Neural progenitor cell (in vitro differentiated cells): Measurements from ENCODE around the gene TACC3. TPM values are rescaled to one million over a fixed set of nuclear protein-coding genes. Genes with fewer than 3 reads are reported as not detected.

Source experiments
- DNase-seq: peaks from one replicate; pipeline ENCODE4 v3.0.0-alpha.2; 2016; ENCODE audit warnings: low spot score
- H2AFZ ChIP-seq: fragments of 200-600 bp; sonication (generic); replicated peaks from 2 replicates; pipeline ENCODE4 v1.6.1; 2016; ENCODE audit warnings: antibody characterized with exemption
- H3F3A ChIP-seq: fragments of 200-600 bp; sonication (generic); 2 replicates; pipeline ENCODE4 v1.6.1; 2016; ENCODE audit warnings: antibody characterized with exemption, low read depth
- H3K27ac ChIP-seq: fragments of 200-600 bp; sonication (generic); 2 replicates; pipeline ENCODE4 v1.5.1; 2016; ENCODE audit warnings: mild to moderate bottlenecking
- H3K27me3 ChIP-seq: fragments of 200-600 bp; sonication (generic); 2 replicates; pipeline ENCODE4 v1.6.1; 2016; ENCODE audit warnings: mild to moderate bottlenecking, moderate library complexity
- H3K36me3 ChIP-seq: fragments of 200-600 bp; sonication (generic); 2 replicates; pipeline ENCODE4 v1.5.1; 2016
- H3K4me1 ChIP-seq: fragments of 200-600 bp; sonication (generic); 2 replicates; pipeline ENCODE4 v1.6.1; 2016; ENCODE audit warnings: mixed run types
- H3K4me2 ChIP-seq: fragments of 200-600 bp; sonication (generic); 2 replicates; pipeline ENCODE4 v1.6.1; 2016
- H3K4me3 ChIP-seq: fragments of 200-600 bp; sonication (generic); 2 replicates; pipeline ENCODE4 v1.5.1; 2016
- H3K79me2 ChIP-seq: fragments of 200-600 bp; sonication (generic); 2 replicates; pipeline ENCODE4 v1.6.1; 2016; ENCODE audit warnings: low read depth
- H3K9ac ChIP-seq: fragments of 200-600 bp; sonication (generic); 2 replicates; pipeline ENCODE4 v1.6.1; 2016
- H3K9me3 ChIP-seq: fragments of 200-600 bp; sonication (generic); 2 replicates; pipeline ENCODE4 v1.5.1; 2016; ENCODE audit warnings: low read depth
- H4K20me1 ChIP-seq: fragments of 200-600 bp; sonication (generic); 2 replicates; pipeline ENCODE4 v1.6.1; 2016; ENCODE audit warnings: low read depth
- H3K27ac Mint-ChIP-seq: 3 replicates; pipeline ENCODE4 v1.8.0; 2021; ENCODE audit warnings: mixed read lengths
- H3K27me3 Mint-ChIP-seq: 2 replicates; pipeline ENCODE4 v1.8.0; 2022; ENCODE audit warnings: low read depth, mild to moderate bottlenecking, inconsistent platforms, moderate library complexity, mixed read lengths; ENCODE audit not compliant: insufficient read depth
- H3K36me3 Mint-ChIP-seq: 3 replicates; pipeline ENCODE4 v1.8.0; 2021; ENCODE audit warnings: mixed read lengths
- H3K4me1 Mint-ChIP-seq: 3 replicates; pipeline ENCODE4 v1.8.0; 2021; ENCODE audit warnings: mixed read lengths
- H3K4me3 Mint-ChIP-seq: 3 replicates; pipeline ENCODE4 v1.8.0; 2021; ENCODE audit warnings: mild to moderate bottlenecking, moderate library complexity, mixed read lengths
- H3K9me3 Mint-ChIP-seq: 3 replicates; pipeline ENCODE4 v1.8.0; 2020; ENCODE audit warnings: mixed read lengths
- EZH2 ChIP-seq: fragments of 200-600 bp; sonication (generic); IDR thresholded peaks from 2 replicates; pipeline ENCODE4 v1.6.1; 2017; ENCODE audit warnings: antibody characterized with exemption, mild to moderate bottlenecking, moderate library complexity
- EZH2phosphoT487 ChIP-seq: fragments of 200-600 bp; sonication (generic); IDR thresholded peaks from 2 replicates; pipeline ENCODE4 v1.6.1; 2017; ENCODE audit warnings: antibody characterized with exemption
- total RNA-seq: library from RNA; depleted of rRNA; stranded (reverse); fragments of >200 nt; gene quantifications from 2 replicates; pipeline ENCODE4 v1.2.3, GENCODE V29; 2015; ENCODE audit warnings: low replicate concordance
- TF ChIP-seq, protein P1 (sequence below): fragments of 200-600 bp; sonication (generic); IDR thresholded peaks from 2 replicates; pipeline ENCODE4 v1.5.1; 2017; ENCODE audit warnings: antibody characterized with exemption, mild to moderate bottlenecking

TACC3 gene
- total RNA-seq, 1 donor from 2014 or later, result 68.4 TPM

DNA sequence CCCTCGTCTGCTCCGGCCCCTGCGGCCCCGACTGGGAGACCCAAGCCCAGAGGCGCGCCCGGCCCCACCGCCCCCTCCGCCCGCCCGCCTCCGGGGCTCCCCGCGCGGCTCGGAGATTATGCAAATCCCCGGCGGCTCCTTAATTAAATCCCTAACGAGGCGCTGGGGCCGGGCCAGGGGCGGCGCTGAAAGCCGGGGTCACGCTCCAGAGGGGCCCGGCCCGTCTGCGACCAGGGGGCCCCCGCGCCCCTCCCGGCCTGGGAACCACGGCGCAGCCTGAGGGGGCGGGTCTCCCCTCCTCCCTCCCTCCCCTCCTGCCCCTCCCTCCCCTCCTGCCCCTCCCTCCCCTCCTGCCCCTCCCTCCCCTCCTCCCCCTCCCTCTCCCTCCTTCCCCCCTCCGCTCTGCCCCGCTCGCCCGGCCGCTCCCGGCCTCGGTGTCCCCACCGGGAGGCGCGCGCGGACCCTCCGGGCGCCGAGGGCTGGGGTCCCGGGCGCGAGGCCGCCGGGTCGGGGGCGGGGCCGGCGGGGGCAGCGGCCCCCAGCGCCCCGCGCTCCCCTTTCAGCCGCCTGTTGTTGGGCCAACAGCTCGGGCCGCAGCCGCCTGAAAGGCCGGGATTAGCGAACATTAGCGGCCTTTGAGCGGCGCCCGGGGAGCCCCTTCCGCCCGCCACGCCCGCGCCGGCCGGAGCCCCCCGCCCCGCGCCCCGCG, 45.9 kb downstream of the TACC3 start:
- Histone ChIP-seq H3K27me3 (peaks cover 49% of the 10 kb centered on the region), H4K20me1 (peaks cover 53% of the 10 kb centered on the region), H2AFZ (no peak overlapping the region), H3K9me3 (no peaks in the 10 kb centered on the region), H3K4me1 (peaks cover 62% of the 10 kb centered on the region), H3K27ac (no peak overlapping the region), H3K79me2 (no peaks in the 10 kb centered on the region), H3K9ac (no peak overlapping the region), H3K36me3 (no peaks in the 10 kb centered on the region), H3K4me3 (peak overlapping the region; percentile 45), H3F3A (peaks cover 32% of the 10 kb centered on the region), H3K4me2 (peak overlapping the region; percentile 84)
- peaks cover 12% of the 10 kb centered on the region for H3K27me3 Mint-ChIP-seq
- no peak overlapping the region for H3K27ac Mint-ChIP-seq
- no peak overlapping the region for H3K4me3 Mint-ChIP-seq
- TF ChIP-seq, protein P1, sequence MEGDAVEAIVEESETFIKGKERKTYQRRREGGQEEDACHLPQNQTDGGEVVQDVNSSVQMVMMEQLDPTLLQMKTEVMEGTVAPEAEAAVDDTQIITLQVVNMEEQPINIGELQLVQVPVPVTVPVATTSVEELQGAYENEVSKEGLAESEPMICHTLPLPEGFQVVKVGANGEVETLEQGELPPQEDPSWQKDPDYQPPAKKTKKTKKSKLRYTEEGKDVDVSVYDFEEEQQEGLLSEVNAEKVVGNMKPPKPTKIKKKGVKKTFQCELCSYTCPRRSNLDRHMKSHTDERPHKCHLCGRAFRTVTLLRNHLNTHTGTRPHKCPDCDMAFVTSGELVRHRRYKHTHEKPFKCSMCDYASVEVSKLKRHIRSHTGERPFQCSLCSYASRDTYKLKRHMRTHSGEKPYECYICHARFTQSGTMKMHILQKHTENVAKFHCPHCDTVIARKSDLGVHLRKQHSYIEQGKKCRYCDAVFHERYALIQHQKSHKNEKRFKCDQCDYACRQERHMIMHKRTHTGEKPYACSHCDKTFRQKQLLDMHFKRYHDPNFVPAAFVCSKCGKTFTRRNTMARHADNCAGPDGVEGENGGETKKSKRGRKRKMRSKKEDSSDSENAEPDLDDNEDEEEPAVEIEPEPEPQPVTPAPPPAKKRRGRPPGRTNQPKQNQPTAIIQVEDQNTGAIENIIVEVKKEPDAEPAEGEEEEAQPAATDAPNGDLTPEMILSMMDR, result no peak
- no peak for TF ChIP-seq EZH2phosphoT487
- no peak for TF ChIP-seq EZH2
- DNase-seq, result peak; percentile 95
- H3K36me3 Mint-ChIP-seq, result no peaks in the 10 kb centered on the region
- peaks cover 24% of the 10 kb centered on the region for H3K4me1 Mint-ChIP-seq
- no peaks in the 10 kb centered on the region for H3K9me3 Mint-ChIP-seq

DNA sequence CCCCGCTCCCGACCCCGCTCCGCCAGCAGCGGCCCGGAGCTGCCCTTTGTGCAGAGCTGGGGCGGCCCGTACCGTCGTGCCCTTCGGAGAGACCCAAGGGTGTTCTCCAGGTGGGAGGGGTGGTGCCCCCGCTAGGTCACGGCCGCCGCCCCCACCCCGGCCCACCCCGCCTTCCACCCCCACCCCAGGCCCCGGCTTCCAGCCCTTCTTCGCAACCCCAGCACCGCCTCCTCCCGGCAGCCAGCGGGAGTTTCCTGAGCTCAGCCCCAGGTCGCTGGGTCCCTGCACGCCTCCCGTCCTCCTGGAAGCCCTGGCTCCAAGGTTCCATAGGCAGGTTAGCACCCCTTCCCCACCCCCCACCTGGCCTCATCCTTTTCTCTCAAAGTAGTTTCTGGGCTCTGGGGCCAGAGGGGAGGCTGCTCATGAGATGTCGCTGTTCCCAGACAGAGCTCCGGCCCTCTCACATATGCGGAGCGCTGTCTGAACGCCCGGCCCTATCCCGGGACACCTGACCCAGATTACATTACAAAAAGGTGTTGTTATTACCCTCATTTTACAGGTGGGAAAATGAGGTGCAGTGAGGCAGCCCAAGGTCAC, 46.5 kb downstream of the TACC3 start:
- peaks cover 8% of the 10 kb centered on the region for H3K27me3 Mint-ChIP-seq
- Histone ChIP-seq H2AFZ (no peak overlapping the region), H3K4me2 (peak overlapping the region; percentile 84), H3K4me1 (peaks cover 66% of the 10 kb centered on the region), H3K36me3 (no peaks in the 10 kb centered on the region), H3K79me2 (no peaks in the 10 kb centered on the region), H3F3A (peaks cover 32% of the 10 kb centered on the region), H3K27me3 (peaks cover 42% of the 10 kb centered on the region), H4K20me1 (peaks cover 53% of the 10 kb centered on the region), H3K9me3 (no peaks in the 10 kb centered on the region), H3K9ac (no peak overlapping the region), H3K27ac (no peak overlapping the region), H3K4me3 (peak overlapping the region; percentile 45)
- H3K36me3 Mint-ChIP-seq, result no peaks in the 10 kb centered on the region
- peaks cover 24% of the 10 kb centered on the region for H3K4me1 Mint-ChIP-seq
- peak overlapping the region; percentile 83 for H3K4me3 Mint-ChIP-seq
- no peaks in the 10 kb centered on the region for H3K9me3 Mint-ChIP-seq
- H3K27ac Mint-ChIP-seq, result peak overlapping the region; percentile 25
- DNase-seq, result peak; percentile 78
- no peak for TF ChIP-seq EZH2
- TF ChIP-seq, protein P1, result peak; percentile 51
- TF ChIP-seq EZH2phosphoT487, result no peak

DNA sequence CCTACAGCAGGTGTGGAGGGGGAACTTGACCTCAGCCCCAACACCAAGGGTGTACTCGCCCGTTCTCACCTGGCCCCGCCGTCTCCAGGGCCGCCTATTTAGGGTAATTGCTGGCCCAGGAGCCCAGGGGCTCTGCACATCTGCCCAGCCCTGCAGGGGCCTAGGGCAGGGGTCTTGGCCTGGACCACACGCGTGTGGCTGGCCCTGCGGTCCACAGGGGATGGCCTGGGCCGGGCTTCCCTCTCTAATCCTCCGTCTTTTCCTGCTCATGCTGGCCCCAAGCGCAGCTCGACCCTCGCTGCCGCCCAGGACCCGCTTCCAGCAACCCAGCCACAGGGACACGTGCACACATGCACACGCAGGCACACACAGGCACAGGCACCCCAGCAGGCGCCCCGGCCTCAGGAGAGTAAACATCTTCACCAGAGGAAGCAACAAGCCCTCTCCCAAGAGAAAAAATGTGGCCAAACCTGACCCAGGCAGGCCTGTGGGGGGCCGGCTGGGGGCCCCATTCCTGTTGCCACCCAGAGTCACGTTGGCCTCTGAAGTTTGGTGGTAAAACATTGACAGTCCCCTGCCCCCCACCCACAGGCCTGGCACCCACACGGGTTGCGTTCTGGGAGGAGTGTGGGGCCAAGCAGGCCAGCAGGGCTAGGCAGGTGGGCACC, 47.2 kb downstream of the TACC3 start:
- TF ChIP-seq EZH2phosphoT487 (no peak), EZH2 (no peak)
- TF ChIP-seq, protein P1, result no peak
- DNase-seq, result peak; percentile 56
- no peaks in the 10 kb centered on the region for H3K36me3 ChIP-seq
- H3K79me2 ChIP-seq, result no peaks in the 10 kb centered on the region
- peaks cover 36% of the 10 kb centered on the region for H3K27me3 ChIP-seq
- H2AFZ ChIP-seq, result no peak overlapping the region
- no peak overlapping the region for H3K9ac ChIP-seq
- H4K20me1 ChIP-seq, result peaks cover 53% of the 10 kb centered on the region
- no peak overlapping the region for H3K27ac ChIP-seq
- H3K4me1 ChIP-seq, result peaks cover 66% of the 10 kb centered on the region
- H3K36me3 Mint-ChIP-seq, result no peaks in the 10 kb centered on the region
- peak overlapping the region; percentile 45 for H3K4me3 ChIP-seq
- H3K9me3 ChIP-seq, result no peaks in the 10 kb centered on the region
- no peaks in the 10 kb centered on the region for H3K9me3 Mint-ChIP-seq
- peak overlapping the region; percentile 57 for H3K27ac Mint-ChIP-seq
- H3F3A ChIP-seq, result peaks cover 32% of the 10 kb centered on the region
- peak overlapping the region; percentile 84 for H3K4me2 ChIP-seq
- peaks cover 8% of the 10 kb centered on the region for H3K27me3 Mint-ChIP-seq
- peaks cover 24% of the 10 kb centered on the region for H3K4me1 Mint-ChIP-seq
- H3K4me3 Mint-ChIP-seq, result peak overlapping the region; percentile 83
